AML-193 (cell line): ENCODE results near the gene TMCC3.
"Not testable (repeated sequence)": the region's sequence is repeated elsewhere in the genome, so short reads cannot be mapped to it uniquely, and the experiment has no call there.

Source experiments
- DNase-seq, 2 experiments: peaks; one replicate each; lab custom pipeline; 2025; lab: John Stamatoyannopoulos, UW

The TMCC3 gene

DNA sequence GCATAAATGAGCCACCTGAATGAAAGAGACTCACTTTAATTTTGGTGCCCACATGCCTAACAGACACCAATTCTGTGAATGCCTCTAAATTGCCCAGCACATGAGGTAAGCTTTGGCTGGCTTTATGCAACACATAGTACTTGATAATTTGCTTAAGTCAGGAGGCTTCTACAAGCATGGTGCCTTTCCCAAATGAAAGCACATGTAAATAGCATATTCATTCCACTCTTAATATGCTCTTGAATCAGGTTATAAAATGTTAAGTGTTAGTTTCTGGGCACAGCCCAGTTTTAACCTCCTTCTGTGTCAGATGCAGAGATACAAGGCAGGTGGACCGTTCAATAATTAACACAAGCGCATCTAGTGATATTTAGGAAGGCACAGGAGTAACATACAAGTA is 15.6 kb downstream of the TMCC3 start:
- DNase-seq: no peak

GRCh38 chr12:94633401-94633800 is 17.0 kb downstream of the TMCC3 start:
- DNase-seq: no peak

- DNase-seq: no peak
Measured at GRCh38 chr12:94631058-94631457, 19.3 kb downstream of the TMCC3 start.

- DNase-seq: no peak
Measured at GRCh38 chr12:94628819-94629472, 21.4 kb downstream of the TMCC3 start.

GRCh38 chr12:94628369-94628768 is 22.0 kb downstream of the TMCC3 start:
- no peak for DNase-seq

GRCh38 chr12:94625531-94625930 is 24.8 kb downstream of the TMCC3 start:
- no peak for DNase-seq

DNA sequence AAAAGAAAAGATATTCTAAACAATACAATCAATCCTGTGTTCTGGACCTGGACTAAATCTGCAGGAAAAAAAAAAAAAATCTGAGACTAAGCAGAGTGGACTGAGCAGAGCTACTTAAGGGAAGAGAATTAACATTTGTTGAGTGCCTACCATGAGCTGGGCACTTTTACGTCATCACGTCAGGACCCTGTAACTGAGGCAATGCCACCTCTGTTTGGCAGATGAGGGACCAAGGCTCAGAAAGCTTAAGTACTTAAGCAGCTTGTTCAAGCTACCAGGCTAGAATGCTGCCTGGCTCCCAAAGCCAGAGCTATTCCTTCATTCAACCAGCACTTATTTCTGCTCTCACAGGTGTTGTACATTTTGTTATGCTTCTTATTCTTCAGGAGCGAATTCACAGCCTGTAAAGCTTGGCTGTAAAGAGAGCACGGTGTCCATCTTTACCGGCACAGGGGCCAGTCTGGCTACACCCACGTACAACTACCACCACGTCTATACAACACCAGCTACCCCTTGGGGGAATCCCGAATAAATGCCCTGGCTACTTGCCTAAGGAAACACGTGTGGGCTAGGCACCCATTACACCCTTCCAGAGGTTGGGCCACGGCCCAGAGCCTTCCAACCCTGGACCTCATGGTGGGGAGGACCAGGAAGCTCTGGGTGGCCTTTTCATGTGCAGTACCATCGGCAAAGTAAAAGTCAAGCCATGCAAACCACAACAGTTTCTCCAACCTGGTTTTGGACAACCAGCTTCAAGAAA is 27.0 kb downstream of the TMCC3 start:
- DNase-seq: no peak

DNA sequence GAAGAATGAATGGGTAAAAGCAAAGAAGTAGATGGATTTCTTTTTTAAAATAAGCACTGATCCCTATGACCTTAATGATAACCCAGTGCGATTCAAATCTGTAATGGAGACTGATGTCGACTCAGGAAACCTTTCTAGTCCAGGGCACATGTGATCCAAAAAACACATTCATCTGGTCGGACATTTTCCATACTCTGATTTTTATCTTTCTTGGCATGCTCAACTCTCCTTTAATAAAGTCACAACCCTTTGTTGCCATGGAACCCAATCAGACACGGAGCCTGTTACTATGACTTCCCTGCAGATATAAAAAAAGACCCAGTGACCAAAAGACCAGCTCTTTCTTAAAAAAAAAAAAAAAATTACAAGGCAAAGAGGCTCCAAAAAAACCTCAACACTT is 27.9 kb downstream of the TMCC3 start:
- DNase-seq: no peak

GRCh38 chr12:94621662-94622359 is 28.5 kb downstream of the TMCC3 start:
- no peak for DNase-seq

DNA sequence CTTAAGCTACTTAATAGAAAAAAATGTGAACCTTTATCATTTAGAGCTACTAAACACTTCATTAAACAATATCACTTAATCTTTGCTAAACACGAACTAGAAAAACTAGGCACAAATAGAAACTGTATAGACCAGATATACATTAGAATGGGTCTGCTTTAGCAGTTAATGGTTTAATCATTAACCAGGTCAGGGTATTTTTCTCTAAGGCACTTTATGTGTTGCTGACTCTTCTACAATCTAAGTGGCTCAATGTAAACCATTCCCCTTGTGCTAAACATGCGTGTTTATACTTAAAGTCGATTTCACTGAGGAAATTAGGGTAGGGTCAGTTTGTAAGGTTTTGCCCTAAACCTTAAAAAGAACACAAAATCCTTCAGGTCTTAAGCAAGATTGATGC is 29.7 kb downstream of the TMCC3 start:
- no peak for DNase-seq

DNA sequence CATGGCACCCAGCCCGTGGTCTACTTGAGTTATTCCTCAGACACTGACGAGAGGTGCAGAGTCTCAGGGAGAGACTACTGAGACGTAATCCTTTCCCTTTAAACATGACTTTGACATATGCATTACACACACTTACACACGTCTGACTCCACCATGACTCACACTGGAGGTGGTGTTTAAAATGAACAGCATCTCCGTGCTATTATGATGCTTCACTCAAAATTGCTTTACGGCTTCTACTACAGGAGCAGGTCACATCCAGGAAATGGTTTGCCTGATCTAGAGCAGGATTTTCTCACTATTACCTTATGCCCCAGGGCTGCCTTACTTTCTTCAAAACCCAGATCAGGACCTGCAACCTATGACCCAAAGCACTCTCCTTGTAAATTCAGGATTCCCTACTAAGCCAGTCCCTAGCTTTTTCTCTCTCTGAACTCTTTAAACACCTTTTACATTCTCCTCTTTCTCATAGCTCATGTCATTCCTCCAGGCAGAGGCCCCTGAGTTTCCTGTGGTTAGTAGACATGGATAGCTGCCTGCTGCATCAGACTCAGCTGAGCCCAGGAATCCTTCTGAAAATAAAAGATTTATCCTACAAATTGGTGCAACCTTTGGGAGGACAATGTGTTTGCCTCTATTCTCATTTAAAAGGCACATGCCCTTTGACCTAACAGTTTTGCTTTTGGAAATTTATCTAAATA is 31.2 kb downstream of the TMCC3 start:
- DNase-seq: no peak

GRCh38 chr12:94617101-94617500 is 33.3 kb downstream of the TMCC3 start:
- no peak for DNase-seq

DNA sequence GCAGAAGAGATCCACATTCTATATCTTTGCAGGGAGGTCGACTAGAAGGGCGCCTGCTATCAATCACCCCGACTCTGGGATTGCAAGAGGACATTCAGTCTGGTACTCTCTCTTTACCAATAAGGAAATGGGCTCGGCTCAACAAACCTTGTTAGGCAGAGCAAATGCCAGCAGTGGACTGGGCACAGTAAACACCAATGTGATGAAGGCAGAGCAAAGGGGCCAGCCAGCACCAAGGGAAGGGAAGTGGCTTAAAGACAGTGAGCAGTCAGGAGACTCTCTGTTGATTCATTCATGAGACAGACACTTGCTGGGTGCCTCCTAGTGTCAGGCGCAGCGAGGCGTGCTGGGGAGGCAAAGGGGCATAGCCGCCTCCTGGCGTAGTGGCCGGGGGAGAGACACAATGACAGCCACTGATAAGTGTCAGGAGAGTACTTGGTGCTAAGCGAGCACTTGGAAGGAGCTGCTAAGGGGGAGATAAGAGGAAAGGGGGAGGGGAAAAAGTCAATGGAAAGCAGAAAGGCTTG is 34.1 kb downstream of the TMCC3 start:
- no peak for DNase-seq

GRCh38 chr12:94615260-94616181 is 34.8 kb downstream of the TMCC3 start:
- DNase-seq: no peak

- DNase-seq: no peak
Measured at GRCh38 chr12:94614288-94614721, 36.1 kb downstream of the TMCC3 start.

GRCh38 chr12:94609917-94610443 is 40.4 kb downstream of the TMCC3 start:
- DNase-seq: no peak

GRCh38 chr12:94606810-94607209 is 43.5 kb downstream of the TMCC3 start:
- DNase-seq: not testable (repeated sequence)

GRCh38 chr12:94604366-94604698 is 46.0 kb downstream of the TMCC3 start:
- no peak for DNase-seq

DNA sequence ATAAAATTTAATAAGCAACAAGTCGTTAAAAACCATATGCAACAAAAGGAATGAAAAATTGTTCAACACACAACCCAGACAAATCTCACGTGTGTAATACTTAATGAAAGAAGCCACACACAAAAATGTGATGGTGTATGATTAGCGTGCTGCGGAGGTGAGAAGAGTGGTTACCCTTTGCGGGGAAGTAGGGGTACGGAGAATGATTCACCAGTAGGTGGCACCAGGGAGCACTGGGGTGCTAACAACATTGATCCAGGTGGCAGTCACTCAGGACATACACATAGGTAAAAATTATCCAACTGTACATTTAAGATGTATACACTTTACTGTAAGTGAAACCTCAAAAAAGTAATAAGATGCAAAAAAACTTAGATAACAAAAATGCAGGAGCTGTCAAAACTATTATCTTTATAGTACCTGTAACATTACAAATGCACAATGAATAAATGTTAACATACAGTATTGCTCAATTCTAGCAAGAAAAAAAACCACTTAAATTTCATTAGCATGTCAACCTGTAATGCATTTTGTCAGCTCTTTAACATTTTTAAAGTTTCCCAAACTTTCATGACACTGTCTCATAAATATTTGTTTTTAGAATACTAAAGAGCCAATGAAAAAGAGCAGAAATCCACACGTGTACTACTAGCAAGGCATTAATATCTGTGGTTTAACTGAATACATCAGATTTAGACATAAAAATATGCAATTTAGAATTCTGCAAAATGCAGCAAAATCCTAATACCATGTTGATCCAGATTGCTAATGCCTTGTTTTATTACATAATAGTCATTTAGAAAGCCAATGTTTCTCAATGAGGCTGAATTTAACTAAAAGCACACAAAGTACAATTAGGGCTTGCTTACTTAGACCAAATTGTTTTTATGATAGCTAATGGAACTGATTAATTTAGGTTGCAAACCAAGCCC is 46.7 kb downstream of the TMCC3 start:
- peak; percentile 12 to 21 for DNase-seq

GRCh38 chr12:94602024-94602423 is 48.3 kb downstream of the TMCC3 start:
- no peak for DNase-seq
